ENCODE results near the gene OXTR. TPM values are rescaled to one million over a fixed set of nuclear protein-coding genes. Genes with fewer than 3 reads are reported as not detected.
A peak's percentile ranks its signal among the peaks of the same experiment; 100 is the strongest.

OXTR gene
- total and polyA plus RNA-seq, 2 of the 4 experiments (the other 2 are of a cell fraction): 42.8 to 56.1 TPM

- ChIA-PET POLR2A (ENCODE audit: unreplicated experiment) (no interaction called here), CTCF (interaction anchor here (0.6 to 1.9 kb wide), 2 partner anchors 9 to 376 kb away, joined by 3 to 7 read pairs; partner anchors contain the start of gene OXTR)
- H3K9ac ChIP-seq (ENCODE audit: low read depth, low read length): no peak overlapping the region
- H3K14ac ChIP-seq (replicated peaks; ENCODE audit: low read depth, low read length): no peak overlapping the region
- no peak overlapping the region for H4K8ac ChIP-seq (ENCODE audit: low read depth in 2 of 2, low read length in 2 of 2)
- no peak overlapping the region for H3K4me2 ChIP-seq (ENCODE audit: low read depth, low read length)
- no peak overlapping the region for H3K4me3 ChIP-seq (ENCODE audit: insufficient read depth, low read depth, low read length)
- 0 out of 2 replicates have a peak overlapping the region, but pooled peaks have one; percentile 58 for H3K4ac ChIP-seq (ENCODE audit: low read depth, low read length)
- no peak overlapping the region for H3K23ac ChIP-seq (ENCODE audit: low read depth, low read length)
- no peaks in the 10 kb centered on the region for H4K20me1 ChIP-seq (ENCODE audit: insufficient read depth, low read length)
- no peak for ATAC-seq (ENCODE audit: low read depth)
- peaks cover 4% of the 10 kb centered on the region for H3K4me1 ChIP-seq (ENCODE audit: control insufficient read depth, insufficient read depth, low read length)
- H4K91ac ChIP-seq (ENCODE audit: insufficient read depth, low read depth, low read length): no peak overlapping the region
- no peak overlapping the region for H2AFZ ChIP-seq (replicated peaks; ENCODE audit: low read length, poor library complexity)
- H3K56ac ChIP-seq (ENCODE audit: extremely low read depth, insufficient read depth, low read length): no peak overlapping the region
- no peak overlapping the region; the same call in 1 of the 2 replicates for H3K18ac ChIP-seq (ENCODE audit: low read depth, low read length)
- DNase-seq: peak; percentile 24
- 86% methylated on average over 4 of the region's 5 CpGs; no CpG with 5 or more reads in 1 of the 2 experiments for WGBS, 2 experiments (ENCODE audit: extremely low coverage in 2 of 2, insufficient read length in 1 of 2)
- H2BK5ac ChIP-seq (ENCODE audit: low read depth, low read length, poor library complexity, severe bottlenecking): no peak overlapping the region
- H4K5ac ChIP-seq (ENCODE audit: low read depth, low read length): no peak overlapping the region
- dilution Hi-C loops (cut with HindIII; ENCODE audit: low sequenced_read_pairs, unreplicated experiment): no loop called here
- no peaks in the 10 kb centered on the region for H3K27me3 ChIP-seq (ENCODE audit: control insufficient read depth, insufficient read depth, low read length)
- intact Hi-C loops (cut with micrococcal nuclease): no loop called here
- no peak overlapping the region for H3K27ac ChIP-seq (ENCODE audit: insufficient read depth, low read length)
- no peaks in the 10 kb centered on the region for H3K36me3 ChIP-seq (ENCODE audit: control insufficient read depth, insufficient read depth, low read length)
- H2BK120ac ChIP-seq (ENCODE audit: low read depth, low read length): 0 out of 2 replicates have a peak overlapping the region, but pooled peaks have one; percentile 35
- BruUV-seq (replicated peaks): no TSS peak
- H3K9me3 ChIP-seq (ENCODE audit: control insufficient read depth, insufficient read depth, low read length): no peaks in the 10 kb centered on the region
- H2AK5ac ChIP-seq (ENCODE audit: low read depth, low read length): no peak overlapping the region
- H2BK15ac ChIP-seq (ENCODE audit: low read depth, low read length): no peak overlapping the region
- H3K9me1 ChIP-seq (ENCODE audit: insufficient read depth, low read length): 0 out of 2 replicates have a peak, but pooled peaks cover 6% of the 10 kb centered on the region
- no peak for TF ChIP-seq MXI1 (IDR thresholded peaks at IDR 0.05; ENCODE audit: borderline replicate concordance, low read depth, low read length)
- TF ChIP-seq BHLHE40 (IDR thresholded peaks at IDR 0.05; ENCODE audit: low read depth, low read length): no peak
- peak; percentile 84 for TF ChIP-seq MAFK (IDR thresholded peaks at IDR 0.05; ENCODE audit: low read depth, low read length)
- TF ChIP-seq POLR2A (IDR thresholded peaks at IDR 0.05; ENCODE audit: low read depth, low read length): no peak
- no peak for TF ChIP-seq MAZ (IDR thresholded peaks at IDR 0.05; ENCODE audit: borderline replicate concordance, low read depth, low read length)
- H2BK20ac ChIP-seq (ENCODE audit: low read depth, low read length): no peak overlapping the region
- in situ Hi-C loops (cut with MboI; ENCODE audit: low sequenced_read_pairs): loop anchor here (10.0 to 25.0 kb wide), 2 partner anchors 186 to 534 kb away; partner anchors contain the start of gene RAD18
- no peaks in the 10 kb centered on the region for H3K79me1 ChIP-seq (ENCODE audit: low read depth in 1 of 2, low read length in 2 of 2)
- H2AK9ac ChIP-seq (replicated peaks; ENCODE audit: low read depth, low read length, poor library complexity): no peak overlapping the region
Measured at GRCh38 chr3:8778475-8778874, 9.1 kb upstream of the OXTR start.

Data from IMR-90 (cell line).